Endodermal cell (in vitro differentiated cells): ENCODE measurements around the gene FDX2. TPM values are rescaled to one million over a fixed set of nuclear protein-coding genes. Genes with fewer than 3 reads are reported as not detected.
A peak's percentile ranks its signal among the peaks of the same experiment; 100 is the strongest.

Experiments used
- DNase-seq: peaks from one replicate; pipeline ENCODE4 v3.0.0-alpha.2; 2017
- H3K27ac ChIP-seq: 2 replicates; pipeline ENCODE4 v1.5.1; 2013; ENCODE audit warnings: mild to moderate bottlenecking, low read depth, low read length, moderate library complexity
- H3K27me3 ChIP-seq: 2 replicates; pipeline ENCODE4 v1.6.1; 2013; ENCODE audit warnings: mild to moderate bottlenecking, low read length, moderate library complexity; ENCODE audit not compliant: insufficient read depth, control insufficient read depth, poor library complexity, severe bottlenecking
- H3K36me3 ChIP-seq: 2 replicates; pipeline ENCODE4 v1.7.0; 2013; ENCODE audit warnings: mild to moderate bottlenecking, low read length, moderate library complexity; ENCODE audit not compliant: control insufficient read depth, insufficient read depth
- H3K4me1 ChIP-seq: one replicate; pipeline ENCODE4 v1.7.0; 2013; ENCODE audit warnings: low read length; ENCODE audit not compliant: control insufficient read depth, insufficient read depth
- H3K4me3 ChIP-seq: 2 replicates; pipeline ENCODE4 v1.5.1; 2013; ENCODE audit warnings: mild to moderate bottlenecking, low read length, moderate library complexity
- H3K9ac ChIP-seq: 2 replicates; pipeline ENCODE4 v1.6.1; 2013; ENCODE audit warnings: mild to moderate bottlenecking, low read length, moderate library complexity; ENCODE audit not compliant: poor library complexity, severe bottlenecking; ENCODE audit errors: extremely low read depth
- H3K9me3 ChIP-seq: 2 replicates; pipeline ENCODE4 v1.6.1; 2013; ENCODE audit warnings: mild to moderate bottlenecking, low read length, moderate library complexity; ENCODE audit not compliant: control insufficient read depth
- H3K27ac Mint-ChIP-seq: 2 replicates; pipeline ENCODE4 v1.8.0; 2020; ENCODE audit warnings: mixed read lengths
- H3K27me3 Mint-ChIP-seq: 2 replicates; pipeline ENCODE4 v1.8.0; 2021; ENCODE audit warnings: mild to moderate bottlenecking, mixed read lengths; ENCODE audit not compliant: insufficient read depth
- H3K36me3 Mint-ChIP-seq: 2 replicates; pipeline ENCODE4 v1.8.0; 2020; ENCODE audit warnings: low read depth, mixed read lengths
- H3K4me1 Mint-ChIP-seq: 2 replicates; pipeline ENCODE4 v1.8.0; 2020; ENCODE audit warnings: mixed read lengths
- H3K4me3 Mint-ChIP-seq: 2 replicates; pipeline ENCODE4 v1.8.0; 2020; ENCODE audit warnings: mild to moderate bottlenecking, moderate library complexity, mixed read lengths
- H3K9me3 Mint-ChIP-seq: 2 replicates; pipeline ENCODE4 v1.8.0; 2020; ENCODE audit warnings: mild to moderate bottlenecking, mixed read lengths
- CTCF ChIP-seq: fragments of 200-600 bp; sonication (generic); conservative IDR thresholded peaks from 2 replicates; pipeline ENCODE4 v1.5.0; 2021; ENCODE audit warnings: antibody characterized with exemption, mild to moderate bottlenecking
- WGBS, 2 experiments: methylation state at CpG; one replicate each; pipeline versions ENCODE4 v1.1.5 to v1.1.7; 2013; ENCODE audit warnings: missing lambda C conversion rate in 2 of 2, mixed read lengths in 1 of 2; ENCODE audit not compliant: insufficient coverage in 1 of 2, insufficient read length in 1 of 2; 5-methylcytosine and 5-hydroxymethylcytosine counted together
- total RNA-seq, 2 donors: library from RNA; stranded (reverse); fragmentation: NEBNext Ultra II Directional in 1 of 2; extraction: Animal tissue kit (Norgen Biotek cat#: 25700) in 1 of 2; gene quantifications; 2 replicates in 1 of 2; 3 replicates in 1 of 2; pipeline ENCODE4 v1.2.1, GENCODE V29; 2021

FDX2 gene
- total RNA-seq, 2 donors from 2014 or later: 23.2 to 25.9 TPM

DNA sequence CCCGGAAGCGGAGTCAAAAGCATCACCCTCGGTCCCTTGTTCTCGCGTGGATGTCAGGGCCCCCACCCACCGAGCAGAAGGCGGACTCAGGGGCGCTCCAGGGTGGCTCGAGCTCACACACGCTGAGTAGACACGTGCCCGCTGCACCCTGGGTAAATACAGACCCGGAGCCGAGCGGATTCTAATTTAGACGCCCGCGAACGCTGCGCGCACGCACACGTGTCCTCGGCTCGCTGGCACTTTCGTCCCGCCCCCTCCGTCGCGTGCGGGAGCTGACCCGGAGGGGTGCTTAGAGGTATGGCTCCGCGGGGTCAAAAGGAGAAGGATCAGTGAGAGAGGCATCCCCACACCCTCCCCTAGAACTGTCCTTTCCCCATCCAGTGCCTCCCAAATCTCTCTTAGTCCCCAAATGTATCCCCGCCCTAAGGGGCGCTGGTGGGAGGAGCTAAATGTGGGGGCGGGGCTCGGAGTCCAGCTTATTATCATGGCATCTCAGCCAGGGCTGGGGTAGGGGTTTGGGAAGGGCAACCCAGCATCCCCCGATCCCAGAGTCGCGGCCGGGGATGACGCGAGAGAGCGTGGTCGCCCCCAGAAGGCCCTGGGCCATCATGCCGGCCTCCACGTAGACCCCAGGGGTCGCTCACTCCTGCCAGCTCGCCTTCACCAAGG is 26.5 kb downstream of the FDX2 start:
- Mint-ChIP-seq H3K27ac (no peak overlapping the region), H3K4me3 (peak overlapping the region; percentile 42), H3K4me1 (peaks cover 10% of the 10 kb centered on the region), H3K36me3 (no peaks in the 10 kb centered on the region), H3K27me3 (peaks cover 90% of the 10 kb centered on the region), H3K9me3 (peaks cover 5% of the 10 kb centered on the region)
- DNase-seq: peak; percentile 89
- H3K4me3 ChIP-seq: peak overlapping the region; percentile 39
- H3K9ac ChIP-seq: no peak overlapping the region
- H3K4me1 ChIP-seq: peaks cover 3% of the 10 kb centered on the region
- H3K27ac ChIP-seq: no peak overlapping the region
- TF ChIP-seq CTCF: peak; percentile 40
- H3K9me3 ChIP-seq: no peaks in the 10 kb centered on the region
- WGBS, 2 experiments: 0 to 2% methylated on average over 2 to 46 of the region's 50 CpGs
- no peaks in the 10 kb centered on the region for H3K36me3 ChIP-seq
- H3K27me3 ChIP-seq: peaks cover 92% of the 10 kb centered on the region

DNA sequence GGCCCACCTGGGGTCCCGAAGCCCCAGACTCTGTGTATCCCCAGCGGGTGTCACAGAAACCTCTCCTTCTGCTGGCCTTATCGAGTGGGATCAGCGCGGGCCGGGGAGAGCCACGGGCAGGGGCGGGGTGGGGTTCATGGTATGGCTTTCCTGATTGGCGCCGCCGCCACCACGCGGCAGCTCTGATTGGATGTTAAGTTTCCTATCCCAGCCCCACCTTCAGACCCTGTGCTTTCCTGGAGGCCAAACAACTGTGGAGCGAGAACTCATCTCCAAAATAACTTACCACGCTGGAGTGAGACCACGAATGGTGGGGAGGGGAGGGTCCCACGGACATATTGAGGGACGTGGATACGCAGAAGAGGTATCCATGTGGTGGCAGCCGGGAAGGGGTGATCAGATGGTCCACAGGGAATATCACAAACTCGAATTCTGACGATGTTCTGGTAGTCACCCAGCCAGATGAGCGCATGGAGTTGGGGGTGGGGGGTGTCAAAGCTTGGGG is 27.1 kb downstream of the FDX2 start:
- Histone ChIP-seq H3K9ac (no peak overlapping the region), H3K36me3 (no peaks in the 10 kb centered on the region), H3K27ac (no peak overlapping the region), H3K4me1 (peaks cover 3% of the 10 kb centered on the region), H3K27me3 (peaks cover 86% of the 10 kb centered on the region), H3K9me3 (no peaks in the 10 kb centered on the region), H3K4me3 (peak overlapping the region; percentile 39)
- DNase-seq: peak; percentile 89
- 4 to 6% methylated on average over 5 to 23 of the region's 23 CpGs for WGBS, 2 experiments
- peaks cover 88% of the 10 kb centered on the region for H3K27me3 Mint-ChIP-seq
- H3K9me3 Mint-ChIP-seq: peaks cover 5% of the 10 kb centered on the region
- H3K4me3 Mint-ChIP-seq: peak overlapping the region; percentile 42
- no peaks in the 10 kb centered on the region for H3K36me3 Mint-ChIP-seq
- no peak overlapping the region for H3K27ac Mint-ChIP-seq
- no peak for TF ChIP-seq CTCF
- H3K4me1 Mint-ChIP-seq: peaks cover 10% of the 10 kb centered on the region

- 13 to 15% methylated on average over 46 to 59 of the region's 59 CpGs for WGBS, 2 experiments
- H3K4me3 ChIP-seq: no peak within 1 kb of the TSS
Measured at GRCh38 chr19:10286803-10287737, 28.7 kb downstream of the FDX2 start, which contains the start of gene ICAM4. TSS of gene ICAM4 (plus strand) at chr19:10286955. CDS start at chr19:10287013, 58 bp downstream.

More at GRCh38 chr19:10286803-10287737, 28.7 kb downstream of the FDX2 start, which contains the start of gene ICAM4:
- Histone ChIP-seq H3K9ac (no peak within 1 kb of the TSS), H3K36me3 (no peaks in the 10 kb centered on the region), H3K4me1 (peaks cover 3% of the 10 kb centered on the region), H3K9me3 (no peaks in the 10 kb centered on the region), H3K27me3 (peaks cover 69% of the 10 kb centered on the region), H3K27ac (no peak within 1 kb of the TSS)
- DNase-seq: peak; percentile 83
- Mint-ChIP-seq H3K27me3 (peaks cover 71% of the 10 kb centered on the region), H3K27ac (no peak within 1 kb of the TSS), H3K4me1 (peaks cover 10% of the 10 kb centered on the region), H3K4me3 (peak within 1 kb of the TSS; percentile 38), H3K9me3 (peaks cover 3% of the 10 kb centered on the region), H3K36me3 (no peaks in the 10 kb centered on the region)
- no peak for TF ChIP-seq CTCF
